Measurements from ENCODE around the gene ANTKMT.

ANTKMT gene

GRCh38 chr16:707062-707538, 13.8 kb upstream of the ANTKMT start:
- TF ChIP-seq TCF12 (IDR thresholded peaks at IDR 0.05; ENCODE audit: low read depth) (peak; percentile 44; the same call in 1 of the 2 replicates), MAX (IDR thresholded peaks at IDR 0.05) (no peak), TEAD4 (IDR thresholded peaks at IDR 0.05) (0 out of 2 replicates have a peak, but pooled peaks have one; percentile 21), EP300 (IDR thresholded peaks at IDR 0.05; ENCODE audit: borderline replicate concordance) (no peak), EGR1 (IDR thresholded peaks at IDR 0.05) (peak; percentile 78), FOXM1 (IDR thresholded peaks at IDR 0.05; ENCODE audit: borderline replicate concordance, low read depth) (no peak), YY1 (IDR thresholded peaks at IDR 0.05; ENCODE audit: low read depth) (no peak), CREB1 (IDR thresholded peaks at IDR 0.05; ENCODE audit: low read depth) (no peak), CEBPB (IDR thresholded peaks at IDR 0.05) (no peak), REST (IDR thresholded peaks at IDR 0.05; ENCODE audit: low read depth) (no peak), TAF1 (IDR thresholded peaks at IDR 0.05; ENCODE audit: low read depth) (no peak), NFIC (IDR thresholded peaks at IDR 0.05) (peak; percentile 56; the same call in 1 of the 2 replicates), USF1 (IDR thresholded peaks at IDR 0.05) (no peak), ZBTB7A (IDR thresholded peaks at IDR 0.05; ENCODE audit: low read depth) (no peak), RAD21 (IDR thresholded peaks at IDR 0.05; ENCODE audit: low read depth) (no peak)

GRCh38 chr16:708019-708418, 12.9 kb upstream of the ANTKMT start:
- TF ChIP-seq ZBTB7A (IDR thresholded peaks at IDR 0.05; ENCODE audit: low read depth) (no peak), TAF1 (IDR thresholded peaks at IDR 0.05; ENCODE audit: low read depth) (no peak), EP300 (IDR thresholded peaks at IDR 0.05; ENCODE audit: borderline replicate concordance) (no peak), CREB1 (IDR thresholded peaks at IDR 0.05; ENCODE audit: low read depth) (no peak), USF1 (IDR thresholded peaks at IDR 0.05) (no peak), FOXM1 (IDR thresholded peaks at IDR 0.05; ENCODE audit: borderline replicate concordance, low read depth) (no peak), NFIC (IDR thresholded peaks at IDR 0.05) (no peak), REST (IDR thresholded peaks at IDR 0.05; ENCODE audit: low read depth) (no peak), TEAD4 (IDR thresholded peaks at IDR 0.05) (no peak), MAX (IDR thresholded peaks at IDR 0.05) (no peak), YY1 (IDR thresholded peaks at IDR 0.05; ENCODE audit: low read depth) (no peak), RAD21 (IDR thresholded peaks at IDR 0.05; ENCODE audit: low read depth) (no peak), TCF12 (IDR thresholded peaks at IDR 0.05; ENCODE audit: low read depth) (no peak), EGR1 (IDR thresholded peaks at IDR 0.05) (no peak)

GRCh38 chr16:708959-709358, 12.0 kb upstream of the ANTKMT start:
- TF ChIP-seq REST (IDR thresholded peaks at IDR 0.05; ENCODE audit: low read depth) (no peak), CEBPB (IDR thresholded peaks at IDR 0.05) (no peak), EP300 (IDR thresholded peaks at IDR 0.05; ENCODE audit: borderline replicate concordance) (no peak), EGR1 (IDR thresholded peaks at IDR 0.05) (no peak), YY1 (IDR thresholded peaks at IDR 0.05; ENCODE audit: low read depth) (no peak), TEAD4 (IDR thresholded peaks at IDR 0.05) (no peak), NFIC (IDR thresholded peaks at IDR 0.05) (no peak), RAD21 (IDR thresholded peaks at IDR 0.05; ENCODE audit: low read depth) (no peak), MAX (IDR thresholded peaks at IDR 0.05) (no peak), USF1 (IDR thresholded peaks at IDR 0.05) (no peak), TCF12 (IDR thresholded peaks at IDR 0.05; ENCODE audit: low read depth) (no peak), ZBTB7A (IDR thresholded peaks at IDR 0.05; ENCODE audit: low read depth) (no peak), TAF1 (IDR thresholded peaks at IDR 0.05; ENCODE audit: low read depth) (no peak), FOXM1 (IDR thresholded peaks at IDR 0.05; ENCODE audit: borderline replicate concordance, low read depth) (no peak), CREB1 (IDR thresholded peaks at IDR 0.05; ENCODE audit: low read depth) (no peak)
